ENCODE results near the gene RABL6. TPM values are rescaled to one million over a fixed set of nuclear protein-coding genes. Genes with fewer than 3 reads are reported as not detected.

The RABL6 gene
- total RNA-seq, 2 donors from 2014 or later, result 76.6 to 124 TPM

GRCh38 chr9:136790640-136791515 lies 16.9 kb upstream of the RABL6 start, which contains the start of gene TMEM141:
Gene TMEM141 (plus strand): TSS chr9:136791344. CDS start chr9:136791371, 27 bp downstream.
- WGBS, result under 1% methylated on average over 66 of the region's 70 CpGs
- TF ChIP-seq POLR2AphosphoS5 (IDR thresholded peaks at IDR 0.05), result peak; percentile 95
- TF ChIP-seq, protein P1, sequence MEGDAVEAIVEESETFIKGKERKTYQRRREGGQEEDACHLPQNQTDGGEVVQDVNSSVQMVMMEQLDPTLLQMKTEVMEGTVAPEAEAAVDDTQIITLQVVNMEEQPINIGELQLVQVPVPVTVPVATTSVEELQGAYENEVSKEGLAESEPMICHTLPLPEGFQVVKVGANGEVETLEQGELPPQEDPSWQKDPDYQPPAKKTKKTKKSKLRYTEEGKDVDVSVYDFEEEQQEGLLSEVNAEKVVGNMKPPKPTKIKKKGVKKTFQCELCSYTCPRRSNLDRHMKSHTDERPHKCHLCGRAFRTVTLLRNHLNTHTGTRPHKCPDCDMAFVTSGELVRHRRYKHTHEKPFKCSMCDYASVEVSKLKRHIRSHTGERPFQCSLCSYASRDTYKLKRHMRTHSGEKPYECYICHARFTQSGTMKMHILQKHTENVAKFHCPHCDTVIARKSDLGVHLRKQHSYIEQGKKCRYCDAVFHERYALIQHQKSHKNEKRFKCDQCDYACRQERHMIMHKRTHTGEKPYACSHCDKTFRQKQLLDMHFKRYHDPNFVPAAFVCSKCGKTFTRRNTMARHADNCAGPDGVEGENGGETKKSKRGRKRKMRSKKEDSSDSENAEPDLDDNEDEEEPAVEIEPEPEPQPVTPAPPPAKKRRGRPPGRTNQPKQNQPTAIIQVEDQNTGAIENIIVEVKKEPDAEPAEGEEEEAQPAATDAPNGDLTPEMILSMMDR (IDR thresholded peaks at IDR 0.05), result no peak
- peak; percentile 94 for TF ChIP-seq POLR2A (IDR thresholded peaks at IDR 0.05)
- peaks cover 7% of the 10 kb centered on the region for H3K4me1 ChIP-seq (replicated peaks)

GRCh38 chr9:136791516-136792276 lies 16.1 kb upstream of the RABL6 start:
- Histone ChIP-seq H3K9me3 (no peaks in the 10 kb centered on the region), H3K27me3 (replicated peaks; ENCODE audit: insufficient read depth) (no peaks in the 10 kb centered on the region), H3K4me1 (replicated peaks) (peaks cover 13% of the 10 kb centered on the region), H3K4me3 (peak overlapping the region; percentile 65), H3K27ac (peak overlapping the region; percentile 99), H3K36me3 (no peaks in the 10 kb centered on the region)
- TF ChIP-seq POLR2A (IDR thresholded peaks at IDR 0.05), result no peak
- TF ChIP-seq POLR2AphosphoS5 (IDR thresholded peaks at IDR 0.05), result no peak
- TF ChIP-seq, protein P1 (IDR thresholded peaks at IDR 0.05), result peak; percentile 93 to 98 (median 98)
- intact Hi-C loops (cut with DNase I), result loop anchor here (5.0 kb wide), 2 partner anchors 56 to 156 kb away; partner anchors contain the start of genes C8G and PHPT1
- 7% methylated on average over 25 of the region's 29 CpGs for WGBS
- DNase-seq (ENCODE audit: low spot score), result peak; percentile 74

More at GRCh38 chr9:136790640-136791515, 16.9 kb upstream of the RABL6 start, which contains the start of gene TMEM141:
- DNase-seq (ENCODE audit: low spot score), result peak; percentile 100
- intact Hi-C loops (cut with DNase I), result loop anchor here (5.0 kb wide), 2 partner anchors 56 to 156 kb away; partner anchors contain the start of genes C8G and PHPT1
- no peaks in the 10 kb centered on the region for H3K9me3 ChIP-seq
- H3K27me3 ChIP-seq (replicated peaks; ENCODE audit: insufficient read depth), result no peaks in the 10 kb centered on the region
- no peaks in the 10 kb centered on the region for H3K36me3 ChIP-seq
- peak within 1 kb of the TSS; percentile 99 for H3K27ac ChIP-seq
- H3K4me3 ChIP-seq, result peak within 1 kb of the TSS; percentile 65

GRCh38 chr9:136792321-136793085 lies 15.2 kb upstream of the RABL6 start:
- no peaks in the 10 kb centered on the region for H3K9me3 ChIP-seq
- H3K4me3 ChIP-seq, result peak overlapping the region in 1 of 2 donors; percentile 65
- WGBS, result 81% methylated on average over 15 of the region's 15 CpGs
- intact Hi-C loops (cut with DNase I), result loop anchor here (5.0 kb wide), 2 partner anchors 55 to 155 kb away; partner anchors contain the start of genes C8G and PHPT1
- no peaks in the 10 kb centered on the region for H3K27me3 ChIP-seq (replicated peaks; ENCODE audit: insufficient read depth)
- peaks cover 15% of the 10 kb centered on the region for H3K4me1 ChIP-seq (replicated peaks)
- DNase-seq (ENCODE audit: low spot score), result no peak
- H3K36me3 ChIP-seq, result no peaks in the 10 kb centered on the region
- peak overlapping the region; percentile 99 for H3K27ac ChIP-seq
- TF ChIP-seq POLR2AphosphoS5 (IDR thresholded peaks at IDR 0.05), result no peak
- no peak for TF ChIP-seq POLR2A (IDR thresholded peaks at IDR 0.05)
- TF ChIP-seq, protein P1 (IDR thresholded peaks at IDR 0.05), result no peak

- 75% methylated on average over 17 of the region's 17 CpGs for WGBS
- peak overlapping the region in 1 of 2 donors; percentile 99 for H3K27ac ChIP-seq
- H3K36me3 ChIP-seq, result no peaks in the 10 kb centered on the region
- no peaks in the 10 kb centered on the region for H3K27me3 ChIP-seq (replicated peaks; ENCODE audit: insufficient read depth)
- no peaks in the 10 kb centered on the region for H3K9me3 ChIP-seq
- no peak overlapping the region for H3K4me3 ChIP-seq
- TF ChIP-seq POLR2A (IDR thresholded peaks at IDR 0.05) (no peak), POLR2AphosphoS5 (IDR thresholded peaks at IDR 0.05) (no peak)
- TF ChIP-seq, protein P1 (IDR thresholded peaks at IDR 0.05), result no peak
- intact Hi-C loops (cut with DNase I), result loop anchor here (5.0 kb wide), 2 partner anchors 54 to 154 kb away; partner anchors contain the start of genes C8G and PHPT1
- DNase-seq (ENCODE audit: low spot score), result no peak
- peaks cover 18% of the 10 kb centered on the region for H3K4me1 ChIP-seq (replicated peaks)
Measured at GRCh38 chr9:136793086-136793946, 14.4 kb upstream of the RABL6 start.
